GM23248 (cell line): ENCODE measurements around the gene RMI1.

ENCODE experiments used
- EZH2 ChIP-seq: fragments of 200-600 bp; sonication (generic); IDR thresholded peaks from 2 replicates; pipeline ENCODE4 v1.6.1; 2018; ENCODE audit warnings: antibody characterized with exemption, mild to moderate bottlenecking; ENCODE audit not compliant: insufficient read depth, poor library complexity, severe bottlenecking
- EZH2phosphoT487 ChIP-seq: fragments of 200-600 bp; sonication (generic); IDR thresholded peaks from 2 replicates; pipeline ENCODE4 v1.6.1; 2018; ENCODE audit warnings: antibody characterized with exemption, moderate library complexity, mild to moderate bottlenecking, low read depth; ENCODE audit not compliant: insufficient read depth

DNA sequence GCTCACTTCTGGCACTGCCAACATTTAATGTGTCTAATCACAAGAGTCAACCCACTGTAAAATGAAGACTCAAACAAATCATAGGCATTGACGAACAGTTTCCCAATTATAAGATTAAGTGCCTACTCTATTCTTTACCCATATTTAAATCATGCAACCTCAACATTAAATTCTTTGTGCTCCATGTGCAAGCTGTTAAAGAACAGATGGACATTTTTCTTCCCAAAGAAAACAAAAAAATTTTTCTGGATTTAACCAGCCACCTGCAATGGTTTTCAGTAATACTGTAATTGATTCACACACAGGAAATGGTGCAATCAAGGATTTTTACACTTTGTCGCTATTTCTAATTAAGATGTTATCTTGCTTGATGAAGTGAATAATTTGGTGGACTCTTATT is 4.2 kb upstream of the RMI1 start:
- TF ChIP-seq EZH2phosphoT487 (no peak), EZH2 (no peak)
